HG03135 (cell line): Measurements from ENCODE around the gene WDFY4.

Source experiments
- ATAC-seq: cut with Tn5 transposase; IDR thresholded peaks from one replicate; pipeline ENCODE4 v1.9.1; 2021; ENCODE audit warnings: mild to moderate bottlenecking, moderate library complexity; ENCODE audit not compliant: unreplicated experiment

WDFY4 gene

GRCh38 chr10:48934672-48935501 lies 250.2 kb downstream of the WDFY4 start:
- ATAC-seq: no peak

DNA sequence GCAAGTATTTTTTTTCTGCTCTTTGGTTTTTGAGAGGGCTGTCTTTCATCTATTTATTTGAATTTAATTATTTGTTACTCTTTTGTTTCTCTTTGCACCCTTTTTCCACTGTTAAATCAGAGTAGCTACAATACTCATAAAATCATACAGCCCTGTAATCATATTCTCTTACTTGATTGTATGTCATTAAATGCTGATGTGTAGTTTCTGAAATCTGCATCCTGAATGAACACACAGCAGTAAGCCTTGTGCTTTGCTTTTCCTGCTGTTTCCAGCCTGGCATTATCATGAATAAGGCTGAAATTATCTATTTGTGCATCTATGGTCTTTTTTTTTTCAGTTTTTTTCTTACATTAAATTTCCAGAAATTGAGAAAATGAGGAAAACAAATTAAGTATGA lies 250.9 kb downstream of the WDFY4 start:
- no peak for ATAC-seq

DNA sequence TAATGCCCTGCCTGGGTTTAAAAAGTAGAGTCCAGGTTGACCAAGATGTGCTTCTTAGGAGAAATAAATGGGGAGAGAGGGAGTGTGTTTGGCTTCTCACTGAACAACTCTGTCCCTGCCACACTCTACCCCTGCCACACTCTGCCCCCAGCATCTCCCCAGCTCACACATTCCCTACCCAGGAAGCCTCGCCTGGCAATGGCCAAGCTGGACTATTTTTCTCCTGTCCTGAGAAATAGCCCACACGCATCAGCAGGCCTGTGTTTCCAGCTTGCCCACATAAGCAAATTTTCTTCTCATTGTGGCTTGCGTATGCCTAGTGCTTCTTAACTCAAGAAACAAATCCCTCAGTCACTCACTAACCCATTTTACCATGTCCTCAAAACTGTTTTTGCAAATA lies 253.1 kb downstream of the WDFY4 start:
- ATAC-seq: no peak

GRCh38 chr10:48938281-48938680 lies 253.6 kb downstream of the WDFY4 start:
- no peak for ATAC-seq

- ATAC-seq: no peak
These were observed 254.4 kb downstream of the WDFY4 start for GRCh38 chr10:48938990-48939536.

GRCh38 chr10:48939790-48940325 lies 255.2 kb downstream of the WDFY4 start, which contains the start of gene LRRC18:
LRRC18 (minus strand) TSS chr10:48939840; CDS start chr10:48914155, 25,685 bp downstream.
- no peak for ATAC-seq

DNA sequence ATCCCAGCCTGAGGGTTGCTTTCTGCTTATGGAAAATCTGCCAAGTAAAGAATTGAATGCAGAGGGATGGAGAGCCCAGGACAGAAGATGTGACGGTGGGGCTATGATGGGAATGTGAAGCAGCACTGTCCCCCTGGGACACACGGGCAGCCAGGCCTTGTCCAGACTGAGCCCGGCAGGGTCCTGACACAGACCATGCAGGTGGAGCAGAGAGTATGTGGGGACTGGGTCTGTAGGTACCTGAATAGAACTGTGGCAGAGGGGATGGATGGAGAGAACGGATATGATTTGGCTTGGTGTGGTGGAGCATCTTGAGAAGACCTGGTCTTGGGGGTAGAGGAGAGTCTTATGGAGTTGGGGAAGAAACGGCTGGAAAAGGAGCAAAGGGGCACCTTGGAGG lies 255.7 kb downstream of the WDFY4 start:
- no peak for ATAC-seq

GRCh38 chr10:48940958-48941357 lies 256.3 kb downstream of the WDFY4 start:
- ATAC-seq: no peak

DNA sequence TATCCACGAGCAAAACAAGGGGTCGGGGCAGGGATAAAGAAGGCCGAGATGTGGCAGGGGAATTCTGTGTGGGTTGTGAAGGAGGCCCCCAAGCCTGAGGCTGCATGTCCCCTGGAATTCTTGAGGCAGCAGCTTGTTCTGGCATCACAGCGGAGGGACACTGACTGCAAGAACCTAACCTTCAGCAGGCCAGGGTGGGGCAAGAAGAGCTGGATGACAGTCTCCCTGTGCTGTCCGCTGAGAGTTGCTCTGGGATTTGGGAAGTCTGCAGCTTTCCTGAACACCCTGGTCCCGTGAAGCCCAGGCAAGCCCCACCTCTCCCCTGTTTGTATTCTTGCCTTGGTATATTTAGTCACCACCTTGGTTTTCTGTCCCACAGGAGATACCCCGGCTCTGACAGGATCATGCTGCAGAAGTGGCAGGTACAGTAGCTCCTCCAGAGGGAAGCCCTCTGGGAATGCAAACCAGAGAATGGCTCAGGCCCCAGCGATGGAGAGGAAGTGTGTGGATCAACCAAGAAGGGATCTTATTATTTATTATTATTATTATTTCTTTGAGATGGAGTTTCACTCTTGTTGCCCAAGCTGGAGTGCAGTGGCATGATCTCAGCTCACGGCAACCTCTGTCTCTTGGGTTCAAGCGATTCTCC lies 256.9 kb downstream of the WDFY4 start:
- ATAC-seq: no peak

DNA sequence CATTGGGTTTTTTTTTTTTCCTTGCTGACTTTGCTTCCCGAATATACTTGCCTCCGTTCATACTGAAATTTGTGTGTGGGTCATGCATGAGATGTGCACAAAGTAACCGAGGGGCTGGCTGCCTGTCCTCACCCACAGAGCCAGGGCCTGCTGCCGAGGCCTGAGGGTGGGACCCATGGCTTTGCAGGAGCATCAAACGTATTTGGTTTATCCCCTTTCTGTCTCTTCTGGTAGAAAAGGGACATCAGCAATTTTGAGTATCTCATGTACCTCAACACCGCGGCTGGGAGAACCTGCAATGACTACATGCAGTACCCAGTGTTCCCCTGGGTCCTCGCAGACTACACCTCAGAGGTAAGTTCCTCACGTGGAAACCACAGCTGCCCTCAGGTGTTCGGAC lies 258.4 kb downstream of the WDFY4 start:
- ATAC-seq: no peak

DNA sequence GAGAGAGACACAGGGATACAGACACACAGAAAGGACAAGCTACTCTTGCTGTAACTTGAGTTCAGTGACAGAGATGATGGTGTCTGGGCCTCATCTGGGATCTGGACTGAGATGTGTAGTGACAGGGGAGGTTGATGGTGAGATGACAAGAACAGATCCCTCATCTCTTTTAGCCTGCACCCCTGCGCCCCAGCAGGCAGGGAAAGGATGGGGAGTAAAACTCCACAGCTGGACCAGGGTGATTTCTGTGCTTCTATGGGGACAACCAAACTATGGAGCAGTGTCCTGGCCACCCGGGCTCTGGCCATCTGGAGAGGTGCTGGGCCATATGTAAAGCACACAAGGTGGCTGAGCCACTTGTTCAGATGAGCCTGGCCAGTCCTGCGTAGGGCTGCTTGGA lies 259.5 kb downstream of the WDFY4 start:
- no peak for ATAC-seq

DNA sequence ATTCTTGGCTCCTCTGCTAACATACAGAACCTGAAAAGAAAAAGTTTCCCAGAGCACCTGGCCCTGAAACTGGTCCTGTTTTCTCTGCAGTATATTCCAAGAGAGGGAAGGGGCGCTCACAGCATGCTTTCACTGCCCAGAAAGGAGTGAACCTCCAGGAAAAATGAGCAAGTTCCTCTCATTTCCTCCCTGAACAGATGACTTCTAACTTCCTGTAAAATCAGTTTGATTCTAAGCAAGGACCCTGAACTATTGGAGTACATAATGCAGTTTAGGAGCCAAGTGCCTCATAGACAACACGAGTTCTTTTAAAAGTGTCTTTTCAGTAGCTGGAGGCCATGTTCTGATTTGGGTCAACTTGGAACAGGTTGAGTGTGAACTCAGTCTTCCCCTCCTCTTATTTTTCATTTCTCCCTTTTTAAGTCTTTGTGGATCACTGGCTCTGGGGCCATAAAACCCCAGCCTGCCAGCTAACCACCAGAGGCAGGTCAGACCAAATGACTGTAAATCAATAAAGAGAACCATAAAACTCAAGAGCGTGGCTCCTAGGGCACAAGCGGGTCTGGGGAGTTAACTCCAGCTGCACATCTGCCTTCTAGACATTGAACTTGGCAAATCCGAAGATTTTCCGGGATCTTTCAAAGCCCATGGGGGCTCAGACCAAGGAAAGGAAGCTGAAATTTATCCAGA lies 260.9 kb downstream of the WDFY4 start:
- no peak for ATAC-seq

- no peak for ATAC-seq
These were observed 261.7 kb downstream of the WDFY4 start for GRCh38 chr10:48946332-48946731.

DNA sequence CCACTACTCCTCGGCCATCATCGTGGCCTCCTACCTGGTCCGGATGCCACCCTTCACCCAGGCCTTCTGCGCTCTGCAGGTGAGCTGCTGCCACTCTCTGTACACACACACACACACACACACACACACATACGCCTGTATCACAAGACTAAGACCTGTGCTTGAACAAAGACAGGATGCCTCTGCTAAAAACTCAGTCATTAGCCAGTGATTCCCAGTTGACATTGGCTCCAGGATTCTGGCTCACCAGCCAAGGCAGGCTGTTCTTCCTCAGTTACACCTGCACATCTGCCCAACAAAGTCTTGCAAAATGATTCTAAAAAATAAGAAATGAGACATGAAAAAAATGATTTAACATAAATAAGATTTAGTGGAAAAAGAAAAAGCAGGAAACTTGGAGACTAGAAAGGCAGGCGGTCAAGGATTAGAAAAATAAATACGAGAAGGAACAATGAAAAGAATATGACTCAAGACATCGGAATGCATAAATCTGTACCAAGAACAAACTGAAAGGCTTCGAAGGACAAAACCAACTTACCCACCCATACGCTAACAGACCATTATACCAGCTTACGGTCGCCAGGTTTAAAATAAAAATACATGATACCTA lies 262.3 kb downstream of the WDFY4 start:
- no peak for ATAC-seq

DNA sequence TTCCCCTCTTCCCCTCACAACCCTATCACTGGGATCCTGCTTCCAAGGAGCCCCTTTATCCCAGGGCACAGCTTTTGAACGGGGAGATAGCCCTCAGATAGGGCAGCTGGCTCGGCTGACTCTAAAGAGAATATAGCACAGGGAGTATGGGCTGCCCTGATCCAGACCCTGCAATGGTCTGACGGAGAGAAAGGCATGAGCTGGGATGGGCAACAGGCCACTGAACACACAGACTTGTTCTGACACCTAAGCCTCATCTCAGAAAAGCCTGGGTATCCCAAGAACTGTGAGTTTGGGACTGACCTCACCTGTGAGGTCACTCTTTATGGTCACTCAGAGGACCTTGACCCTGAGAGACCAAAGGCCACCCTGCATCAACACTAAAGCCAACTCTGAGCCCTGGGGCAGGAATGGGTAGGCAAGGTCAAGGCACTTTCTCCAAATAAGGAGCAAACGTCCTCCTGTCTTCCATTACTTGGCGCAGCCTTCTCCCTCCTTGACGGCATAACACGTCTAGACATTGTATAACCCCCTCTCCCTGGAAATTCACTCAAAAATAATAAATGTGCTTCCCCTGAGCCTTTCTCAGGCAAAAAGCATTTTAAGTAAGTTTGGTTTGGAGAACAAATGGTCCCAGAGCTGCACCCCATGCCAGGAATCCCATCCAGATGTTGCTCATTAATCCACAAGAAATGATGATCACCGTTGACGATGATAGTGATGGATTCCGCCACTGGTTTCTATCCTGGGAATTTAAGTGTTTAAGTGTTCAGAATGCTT lies 263.2 kb downstream of the WDFY4 start:
- no peak for ATAC-seq

DNA sequence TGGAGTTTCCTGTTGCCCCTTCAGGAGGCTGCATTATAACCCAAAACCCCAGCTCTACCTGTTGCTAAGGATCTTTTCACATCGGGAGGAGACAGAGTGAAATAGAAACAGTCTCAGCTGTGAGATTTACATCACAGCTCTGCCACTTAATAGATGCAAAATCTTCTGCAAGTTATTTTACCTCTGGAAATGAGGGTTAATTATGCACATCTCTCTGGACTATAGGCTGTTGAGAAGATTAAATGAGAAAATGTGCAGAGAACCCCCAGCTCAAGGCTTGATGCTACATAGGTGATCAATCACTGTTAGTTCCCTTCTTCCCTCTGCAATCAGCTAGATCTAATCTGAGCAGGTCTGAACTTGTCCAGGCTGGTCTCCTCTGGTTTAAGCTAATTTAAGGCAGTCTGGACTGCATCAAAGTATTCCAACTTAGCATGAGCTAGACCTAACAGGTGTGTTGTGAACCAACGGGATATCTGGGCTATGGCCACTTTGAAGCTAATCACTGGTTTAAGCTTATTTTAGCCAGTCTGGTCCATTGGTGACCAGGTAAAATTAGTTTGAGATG lies 263.9 kb downstream of the WDFY4 start:
- ATAC-seq: no peak

GRCh38 chr10:48951707-48952106 lies 267.0 kb downstream of the WDFY4 start:
- no peak for ATAC-seq

DNA sequence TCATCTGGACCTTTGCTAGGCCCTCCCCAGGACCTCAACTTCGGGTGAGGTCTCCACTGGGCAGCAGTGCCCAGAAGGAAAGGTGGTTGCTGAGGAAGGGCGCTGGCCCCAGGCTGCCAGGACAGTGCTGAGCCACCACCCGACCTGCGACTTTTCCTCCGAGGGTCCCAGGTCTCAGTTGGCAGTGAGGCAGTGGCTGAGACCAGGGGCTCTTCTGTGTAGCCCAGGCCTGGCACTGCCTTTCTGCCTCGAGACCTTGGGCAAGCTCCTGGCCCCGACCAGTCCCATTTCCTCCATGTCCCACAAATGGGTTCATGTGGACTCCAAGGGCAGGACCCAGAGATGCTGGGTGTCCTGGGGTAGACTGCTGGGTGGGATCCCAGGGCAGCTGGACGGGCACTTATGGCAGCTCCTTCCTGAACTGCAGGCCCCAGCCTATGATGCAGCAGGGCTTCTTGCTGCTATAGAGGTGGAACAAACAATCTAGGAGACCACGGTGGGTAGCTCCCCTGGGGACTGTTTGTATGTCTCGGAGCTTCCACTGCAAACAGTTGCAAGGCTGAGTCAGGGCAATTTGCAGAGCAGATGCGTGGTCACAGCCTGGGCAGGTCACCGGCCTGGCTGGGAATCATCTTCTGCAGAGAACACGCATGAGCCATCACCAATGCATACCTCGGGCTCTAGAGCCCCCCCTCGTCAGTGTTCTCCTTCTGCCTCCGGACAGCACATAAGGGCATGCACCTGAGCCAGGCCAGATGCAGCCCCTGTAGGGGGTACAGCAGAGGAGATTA lies 272.9 kb downstream of the WDFY4 start:
- ATAC-seq: no peak
